ENCODE measurements around the gene SLC37A2.

SLC37A2 gene

DNA sequence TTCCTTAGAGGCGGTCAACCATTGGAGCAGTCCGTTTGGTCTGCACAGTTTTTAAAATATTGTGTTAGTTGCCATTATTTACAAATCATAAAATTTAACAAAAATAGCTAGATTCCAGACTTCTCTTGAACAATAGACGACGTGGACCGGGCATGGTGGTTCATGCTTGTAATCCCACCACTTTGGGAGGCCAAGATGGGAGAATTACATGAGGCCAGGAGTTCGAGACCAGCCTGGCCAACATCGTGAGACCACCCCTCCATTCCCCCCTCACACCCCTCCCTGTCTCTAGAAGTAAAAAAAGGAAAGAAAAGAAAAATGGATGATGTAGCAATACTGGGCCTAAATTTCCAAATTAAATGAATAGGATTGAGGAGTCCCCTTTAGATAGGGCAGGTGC is 965 bp downstream of the SLC37A2 start:
- H3K4me3 ChIP-seq, result no peak overlapping the region
- no peak overlapping the region for H3K27ac ChIP-seq
- H3K9ac ChIP-seq (ENCODE audit: insufficient read length), result no peak overlapping the region

DNA sequence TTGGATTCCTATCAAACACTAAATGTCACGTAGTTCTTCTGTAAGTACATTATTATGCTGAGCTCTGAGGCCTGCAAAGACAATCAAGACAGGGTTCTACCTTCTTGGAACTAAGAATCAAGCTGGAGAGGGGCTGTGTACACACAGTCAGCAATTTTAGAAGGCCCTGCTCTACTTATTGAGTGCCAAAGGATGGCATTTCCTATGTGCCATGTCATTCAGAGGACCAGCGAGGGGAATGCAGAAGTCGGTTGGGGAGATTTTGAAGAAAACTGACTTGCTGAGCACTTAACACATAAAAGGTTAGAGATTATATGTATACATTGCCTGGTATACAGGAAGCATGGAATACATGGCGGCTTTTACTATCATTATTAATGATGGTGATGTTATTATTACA is 5.3 kb downstream of the SLC37A2 start:
- Histone ChIP-seq H3K27ac (no peak overlapping the region), H3K9me3 (ENCODE audit: low read depth, low read length) (no peaks in the 10 kb centered on the region), H3K36me3 (ENCODE audit: insufficient read depth, low read length) (no peaks in the 10 kb centered on the region), H3K4me3 (no peak overlapping the region), H3K9ac (ENCODE audit: insufficient read length) (no peak overlapping the region)
- no peak for DNase-seq (ENCODE audit: low read depth, low spot score)
- TF ChIP-seq FOXP2 (optimal IDR thresholded peaks at IDR 0.05; ENCODE audit: control extremely low read depth, extremely low read length, insufficient read depth) (no peak), EZH2 (IDR thresholded peaks at IDR 0.05) (no peak), POLR2AphosphoS5 (IDR thresholded peaks at IDR 0.05; ENCODE audit: borderline replicate concordance, low read depth, low read length) (no peak)

More for the DNA sequence above, 965 bp downstream of the SLC37A2 start:
- TF ChIP-seq EZH2 (IDR thresholded peaks at IDR 0.05) (no peak), FOXP2 (optimal IDR thresholded peaks at IDR 0.05; ENCODE audit: control extremely low read depth, extremely low read length, insufficient read depth) (no peak), POLR2AphosphoS5 (IDR thresholded peaks at IDR 0.05; ENCODE audit: borderline replicate concordance, low read depth, low read length) (no peak)
- H3K36me3 ChIP-seq (ENCODE audit: insufficient read depth, low read length), result no peaks in the 10 kb centered on the region
- no peak for DNase-seq (ENCODE audit: low read depth, low spot score)
- H3K9me3 ChIP-seq (ENCODE audit: low read depth, low read length), result no peaks in the 10 kb centered on the region

DNA sequence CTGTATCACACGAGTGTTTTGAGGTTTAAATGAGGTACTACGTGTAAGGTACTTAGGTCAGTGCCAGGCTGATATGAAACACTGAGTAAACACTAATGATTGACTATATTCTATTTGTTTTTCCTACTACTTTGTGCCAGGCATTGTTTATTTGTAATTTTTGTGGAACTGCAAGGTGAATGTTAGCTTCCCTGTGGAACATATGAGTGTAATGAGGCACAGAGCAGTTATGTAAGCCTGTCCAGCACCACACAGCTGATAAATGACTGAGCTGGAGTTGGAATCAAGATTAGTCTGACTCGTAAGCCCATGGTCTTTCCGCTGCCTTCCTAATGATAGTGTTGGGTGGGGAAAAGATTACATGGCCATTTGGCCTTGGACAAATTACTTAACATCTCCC is 5.9 kb downstream of the SLC37A2 start:
- no peaks in the 10 kb centered on the region for H3K36me3 ChIP-seq (ENCODE audit: insufficient read depth, low read length)
- DNase-seq (ENCODE audit: low read depth, low spot score), result no peak
- no peak overlapping the region for H3K9ac ChIP-seq (ENCODE audit: insufficient read length)
- no peak overlapping the region for H3K27ac ChIP-seq
- TF ChIP-seq FOXP2 (optimal IDR thresholded peaks at IDR 0.05; ENCODE audit: control extremely low read depth, extremely low read length, insufficient read depth) (no peak), EZH2 (IDR thresholded peaks at IDR 0.05) (no peak), POLR2AphosphoS5 (IDR thresholded peaks at IDR 0.05; ENCODE audit: borderline replicate concordance, low read depth, low read length) (no peak)
- no peak overlapping the region for H3K4me3 ChIP-seq
- H3K9me3 ChIP-seq (ENCODE audit: low read depth, low read length), result no peaks in the 10 kb centered on the region

DNA sequence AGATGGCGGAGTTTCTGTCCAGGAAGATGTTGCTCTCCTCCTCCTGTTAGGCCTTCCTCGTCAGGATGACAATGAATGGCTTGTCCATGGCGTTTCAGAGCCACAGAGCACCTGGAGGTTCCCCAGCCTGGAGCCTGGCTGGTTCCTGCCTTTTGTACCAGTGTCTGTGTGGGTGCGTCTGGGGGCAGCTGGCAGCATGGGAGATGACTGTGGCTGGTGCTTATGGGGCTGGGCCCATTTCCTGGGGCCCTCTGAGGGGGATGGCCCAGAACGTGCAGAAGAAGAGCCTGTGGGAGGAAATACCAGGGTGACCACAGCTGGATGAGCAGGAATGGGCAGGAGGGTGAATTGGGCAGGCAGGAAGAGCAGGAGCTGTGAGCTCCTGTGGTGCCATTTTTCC is 6.7 kb downstream of the SLC37A2 start:
- no peak for DNase-seq (ENCODE audit: low read depth, low spot score)
- no peak for TF ChIP-seq FOXP2 (optimal IDR thresholded peaks at IDR 0.05; ENCODE audit: control extremely low read depth, extremely low read length, insufficient read depth)
- TF ChIP-seq POLR2AphosphoS5 (IDR thresholded peaks at IDR 0.05; ENCODE audit: borderline replicate concordance, low read depth, low read length), result no peak
- no peak for TF ChIP-seq EZH2 (IDR thresholded peaks at IDR 0.05)
- Histone ChIP-seq H3K4me3 (no peak overlapping the region), H3K27ac (no peak overlapping the region), H3K36me3 (ENCODE audit: insufficient read depth, low read length) (no peaks in the 10 kb centered on the region), H3K9me3 (ENCODE audit: low read depth, low read length) (no peaks in the 10 kb centered on the region), H3K9ac (ENCODE audit: insufficient read length) (no peak overlapping the region)

DNA sequence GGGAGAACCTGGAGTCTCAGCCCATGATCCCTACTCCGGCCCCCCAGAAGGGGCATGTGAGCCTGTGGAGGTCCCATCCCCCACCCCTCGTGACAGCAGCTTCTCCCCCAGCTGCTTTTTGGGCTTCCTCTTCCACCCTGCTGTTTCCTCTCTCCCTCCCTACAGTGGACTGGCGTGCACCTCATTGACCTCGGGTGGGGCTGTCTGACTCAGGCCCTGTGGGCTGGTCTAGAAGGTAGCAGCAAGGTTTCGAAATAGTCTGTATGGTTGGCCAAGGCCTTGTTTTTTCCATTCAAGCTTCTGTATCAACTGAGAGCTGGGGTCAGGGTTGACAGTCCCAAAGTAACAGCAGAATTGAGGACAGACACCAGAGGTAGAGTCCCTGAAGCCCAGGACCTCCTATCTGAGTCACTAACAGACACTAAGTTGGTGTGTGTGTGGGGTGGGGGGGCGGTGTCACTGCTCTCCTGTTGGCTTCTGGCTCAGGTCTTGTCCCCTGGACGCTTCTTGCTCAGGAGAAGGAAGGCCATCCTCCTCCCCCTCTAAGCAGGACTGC is 7.7 kb downstream of the SLC37A2 start:
- no peak for DNase-seq (ENCODE audit: low read depth, low spot score)
- H3K4me3 ChIP-seq, result no peak overlapping the region
- no peak overlapping the region for H3K27ac ChIP-seq
- H3K9ac ChIP-seq (ENCODE audit: insufficient read length), result no peak overlapping the region
- no peak for TF ChIP-seq EZH2 (IDR thresholded peaks at IDR 0.05)
- TF ChIP-seq POLR2AphosphoS5 (IDR thresholded peaks at IDR 0.05; ENCODE audit: borderline replicate concordance, low read depth, low read length), result no peak
- no peak for TF ChIP-seq FOXP2 (optimal IDR thresholded peaks at IDR 0.05; ENCODE audit: control extremely low read depth, extremely low read length, insufficient read depth)
- no peaks in the 10 kb centered on the region for H3K9me3 ChIP-seq (ENCODE audit: low read depth, low read length)
- no peaks in the 10 kb centered on the region for H3K36me3 ChIP-seq (ENCODE audit: insufficient read depth, low read length)

DNA sequence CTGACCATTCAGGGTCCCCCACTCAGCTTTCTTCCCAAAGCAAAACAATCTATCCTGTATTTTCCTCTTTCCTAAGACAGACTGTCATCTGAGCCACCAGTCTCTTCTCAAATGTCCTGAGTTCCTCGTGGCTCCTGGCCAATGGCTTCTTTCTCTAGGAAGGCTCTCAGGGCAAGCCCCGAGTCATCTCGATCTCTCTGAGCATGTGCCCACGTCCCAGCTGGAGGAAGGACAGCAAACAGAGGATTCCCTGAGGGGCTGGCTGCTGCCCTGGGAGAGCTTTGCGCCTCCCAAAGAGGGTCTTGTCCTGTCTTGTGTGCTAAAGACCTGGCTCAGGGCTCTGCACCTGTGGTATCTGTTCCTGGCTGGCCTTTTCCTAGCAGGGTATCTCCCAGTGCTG is 8.3 kb downstream of the SLC37A2 start:
- Histone ChIP-seq H3K9ac (ENCODE audit: insufficient read length) (no peak overlapping the region), H3K4me3 (no peak overlapping the region), H3K9me3 (ENCODE audit: low read depth, low read length) (no peaks in the 10 kb centered on the region), H3K36me3 (ENCODE audit: insufficient read depth, low read length) (no peaks in the 10 kb centered on the region), H3K27ac (no peak overlapping the region)
- no peak for DNase-seq (ENCODE audit: low read depth, low spot score)
- no peak for TF ChIP-seq FOXP2 (optimal IDR thresholded peaks at IDR 0.05; ENCODE audit: control extremely low read depth, extremely low read length, insufficient read depth)
- no peak for TF ChIP-seq EZH2 (IDR thresholded peaks at IDR 0.05)
- TF ChIP-seq POLR2AphosphoS5 (IDR thresholded peaks at IDR 0.05; ENCODE audit: borderline replicate concordance, low read depth, low read length), result no peak

DNA sequence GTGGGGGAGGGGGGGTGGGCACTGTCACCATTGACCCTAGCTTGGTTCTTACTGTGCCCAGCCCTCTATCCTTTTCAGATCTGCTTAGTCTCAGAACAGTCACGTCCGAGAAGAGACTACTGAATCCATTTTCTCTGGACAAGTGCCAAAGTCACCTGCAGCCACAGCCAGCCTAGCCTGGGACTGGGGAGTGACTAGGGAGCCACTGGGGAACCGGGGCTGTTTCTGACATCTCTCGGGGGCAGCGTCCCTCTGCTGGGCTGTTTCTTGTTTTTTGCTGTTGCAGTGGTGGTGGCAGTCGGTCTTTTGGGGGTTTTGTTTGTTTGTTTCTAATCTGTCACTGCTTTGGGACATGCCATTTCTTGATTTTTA is 8.7 kb downstream of the SLC37A2 start:
- no peaks in the 10 kb centered on the region for H3K9me3 ChIP-seq (ENCODE audit: low read depth, low read length)
- H3K9ac ChIP-seq (ENCODE audit: insufficient read length), result no peak overlapping the region
- no peak for DNase-seq (ENCODE audit: low read depth, low spot score)
- H3K36me3 ChIP-seq (ENCODE audit: insufficient read depth, low read length), result no peaks in the 10 kb centered on the region
- TF ChIP-seq POLR2AphosphoS5 (IDR thresholded peaks at IDR 0.05; ENCODE audit: borderline replicate concordance, low read depth, low read length) (no peak), EZH2 (IDR thresholded peaks at IDR 0.05) (no peak), FOXP2 (optimal IDR thresholded peaks at IDR 0.05; ENCODE audit: control extremely low read depth, extremely low read length, insufficient read depth) (no peak)
- no peak overlapping the region for H3K4me3 ChIP-seq
- no peak overlapping the region for H3K27ac ChIP-seq

DNA sequence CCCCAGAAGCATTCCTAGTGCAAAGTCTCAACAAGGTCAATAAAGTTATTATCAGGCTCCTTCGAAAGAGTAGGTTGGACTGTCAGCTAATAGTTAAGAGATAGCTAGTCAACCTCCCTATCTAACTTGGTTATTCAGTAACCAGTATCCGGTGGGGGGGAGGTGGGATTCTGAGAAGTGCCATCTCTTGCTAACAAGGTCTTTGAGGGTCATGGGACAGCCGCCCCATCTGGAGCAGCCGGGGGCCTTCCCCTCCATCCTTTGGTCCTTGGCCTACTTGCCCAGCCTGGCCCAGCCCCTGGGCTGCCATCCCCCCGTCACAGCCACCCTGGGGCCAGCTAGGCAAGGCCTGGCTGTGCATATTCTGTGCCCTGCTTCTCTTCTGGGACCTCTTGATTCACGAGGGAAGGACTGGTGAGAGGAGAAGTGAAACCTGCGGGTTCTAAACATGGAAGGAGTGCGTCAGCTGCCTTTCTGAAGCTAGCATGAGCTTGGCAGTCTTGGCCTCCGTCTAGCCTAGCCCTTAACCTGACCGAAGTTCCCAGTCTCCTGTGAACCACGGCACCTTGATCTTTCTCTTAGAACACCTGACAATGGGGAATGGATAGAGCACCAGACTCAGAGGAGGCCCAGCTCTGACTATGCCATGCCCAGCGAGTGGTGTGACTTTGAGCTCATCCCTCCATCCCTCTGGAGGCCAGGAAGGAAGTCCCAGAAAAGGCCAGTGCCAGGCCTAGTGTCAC is 9.3 kb downstream of the SLC37A2 start:
- DNase-seq (ENCODE audit: low read depth, low spot score), result no peak
- H3K36me3 ChIP-seq (ENCODE audit: insufficient read depth, low read length), result no peaks in the 10 kb centered on the region
- no peak overlapping the region for H3K9ac ChIP-seq (ENCODE audit: insufficient read length)

More for the DNA sequence above, 9.3 kb downstream of the SLC37A2 start:
- TF ChIP-seq FOXP2 (optimal IDR thresholded peaks at IDR 0.05; ENCODE audit: control extremely low read depth, extremely low read length, insufficient read depth), result no peak
- TF ChIP-seq POLR2AphosphoS5 (IDR thresholded peaks at IDR 0.05; ENCODE audit: borderline replicate concordance, low read depth, low read length), result no peak
- TF ChIP-seq EZH2 (IDR thresholded peaks at IDR 0.05), result no peak
- Histone ChIP-seq H3K27ac (no peak overlapping the region), H3K9me3 (ENCODE audit: low read depth, low read length) (no peaks in the 10 kb centered on the region), H3K4me3 (no peak overlapping the region)
